H4 (cell line): ENCODE measurements around the gene PRPF6. TPM values are rescaled to one million over a fixed set of nuclear protein-coding genes. Genes with fewer than 3 reads are reported as not detected.
A peak's percentile ranks its signal among the peaks of the same experiment; 100 is the strongest.

Experiments used
- DNase-seq: peaks from one replicate; pipeline ENCODE4 v3.0.0-alpha.2; 2015; ENCODE audit warnings: low spot score
- total RNA-seq: library from RNA; depleted of rRNA; stranded (reverse); fragments of >200 nt; shearing (Covaris generic); gene quantifications from 2 replicates; pipeline ENCODE4 v1.2.3, GENCODE V29; 2014

The PRPF6 gene
- total RNA-seq, 1 experiment from 2014 or later, result 36.5 TPM

DNA sequence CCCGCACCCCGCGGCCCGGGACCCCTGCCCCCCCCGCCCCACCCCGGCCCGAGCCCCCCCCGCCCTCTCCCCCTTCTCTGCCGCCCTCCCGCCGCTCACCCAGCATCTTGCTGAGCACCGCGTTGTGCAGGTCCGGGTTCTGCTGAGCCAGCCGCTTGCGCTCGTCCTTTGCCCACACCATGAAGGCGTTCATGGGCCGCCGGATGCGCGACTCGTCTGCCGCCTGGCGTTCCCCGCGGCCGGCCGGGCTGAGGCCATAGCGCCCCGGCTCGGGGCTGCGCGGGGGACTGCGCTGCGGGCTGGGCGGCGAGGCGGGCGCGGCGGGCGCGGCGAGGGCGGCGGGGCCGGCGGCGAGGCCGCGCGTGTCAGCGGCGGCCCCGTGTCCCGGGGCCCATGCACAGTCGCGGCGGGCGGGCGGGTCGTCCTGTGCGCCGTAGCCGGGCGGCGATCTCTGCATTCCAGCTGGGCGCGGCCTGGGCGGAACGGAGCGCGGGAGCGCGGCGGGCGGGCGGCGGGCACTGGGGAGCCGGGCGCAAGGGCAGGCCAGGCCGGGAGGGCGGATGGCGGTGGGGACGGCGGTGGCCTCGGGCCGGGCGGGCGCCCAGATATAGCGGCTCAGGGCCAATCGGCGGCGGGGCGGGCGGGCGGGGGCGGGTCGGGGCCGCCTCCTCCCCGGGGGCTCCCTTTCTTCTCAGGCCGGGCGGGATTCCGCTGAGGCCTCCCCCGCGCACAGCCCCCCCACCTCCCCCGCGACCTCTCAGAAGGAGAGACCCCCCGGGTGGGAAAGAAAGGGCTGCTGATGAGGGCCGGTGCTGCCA is 68.3 kb downstream of the PRPF6 start, which contains the start of gene SOX18:
Gene SOX18 (minus strand): TSS at position 580 of the 818 bp plus-strand sequence. CDS start 123 bp downstream, at position 457.
- DNase-seq, result no peak

DNA sequence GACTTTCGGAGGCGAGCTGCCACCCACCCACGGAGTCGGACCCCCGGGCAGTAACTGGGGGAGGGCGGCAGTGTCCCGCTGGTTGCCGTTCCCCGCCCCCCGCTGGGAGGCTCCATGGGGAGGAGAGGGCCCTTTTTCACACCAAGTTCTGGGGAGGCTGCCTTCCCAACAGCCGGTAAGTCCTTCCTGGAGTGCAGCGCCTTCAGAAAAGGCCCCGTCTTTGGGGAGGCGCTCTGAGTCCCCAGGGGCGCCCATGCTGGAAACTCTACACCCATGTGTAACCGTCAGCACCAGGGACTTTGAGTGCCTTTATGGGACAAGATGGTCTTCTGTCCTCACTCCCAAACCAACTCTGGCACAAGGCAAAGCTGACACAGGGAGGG is 68.9 kb downstream of the PRPF6 start:
- no peak for DNase-seq

DNA sequence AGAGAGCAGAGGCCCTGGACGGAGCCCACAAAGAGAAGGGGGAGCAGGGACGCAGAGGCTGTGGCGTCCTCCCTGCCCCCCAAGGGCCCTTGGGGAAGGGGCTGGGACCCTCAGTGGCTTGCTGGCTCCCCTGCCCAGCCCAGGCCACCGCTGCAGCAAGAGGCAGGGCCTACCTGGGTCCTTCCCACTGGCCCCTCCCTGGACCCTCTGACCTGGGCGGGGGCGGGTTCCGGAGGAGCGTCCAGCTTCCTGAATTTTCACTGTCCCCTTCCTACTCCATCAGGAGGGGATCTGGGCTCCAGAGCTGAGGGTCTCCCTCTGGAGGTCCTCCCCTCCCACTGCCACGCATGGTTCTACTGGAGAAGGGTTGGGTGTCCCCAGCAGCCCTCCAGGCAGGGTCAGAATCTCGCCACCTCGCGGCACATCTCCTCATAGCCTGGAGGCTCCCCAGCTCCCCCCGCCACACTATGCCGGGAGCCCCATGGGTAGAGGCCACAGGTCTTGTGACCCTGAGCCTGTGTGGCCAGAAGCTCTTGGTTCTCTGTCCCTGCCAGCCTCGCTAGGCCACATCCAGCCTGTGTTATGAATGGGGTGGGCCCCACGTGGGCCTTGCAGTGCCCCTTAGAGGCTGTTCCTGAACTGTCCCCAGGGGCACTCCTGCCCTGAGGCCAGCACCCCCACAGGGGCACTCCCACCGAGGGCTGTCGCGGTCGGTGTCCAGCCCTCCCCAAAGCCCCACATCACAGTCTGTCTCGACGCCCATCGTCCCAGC is 69.5 kb downstream of the PRPF6 start:
- no peak for DNase-seq

DNA sequence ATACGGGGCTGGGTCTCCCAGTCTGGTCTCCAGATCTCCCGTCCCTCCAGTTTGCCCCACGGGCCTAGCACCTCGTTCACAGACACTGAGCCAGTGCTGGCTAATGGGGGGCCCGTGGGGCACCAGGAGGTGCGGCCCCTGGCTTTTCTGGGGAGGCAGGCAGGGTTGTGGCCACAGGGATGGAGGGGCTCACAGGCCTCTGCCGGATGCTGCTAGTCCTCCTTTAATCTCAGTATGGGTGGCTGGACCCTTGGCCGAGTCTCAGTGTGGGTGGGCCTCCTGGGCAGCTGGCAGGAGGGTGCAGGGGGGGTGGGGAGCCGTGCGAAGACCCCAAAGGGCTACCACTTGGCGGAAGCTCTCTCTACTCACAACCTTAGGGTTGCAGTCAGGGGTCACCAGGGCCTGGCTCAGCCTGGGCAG is 70.1 kb downstream of the PRPF6 start:
- DNase-seq, result no peak

DNA sequence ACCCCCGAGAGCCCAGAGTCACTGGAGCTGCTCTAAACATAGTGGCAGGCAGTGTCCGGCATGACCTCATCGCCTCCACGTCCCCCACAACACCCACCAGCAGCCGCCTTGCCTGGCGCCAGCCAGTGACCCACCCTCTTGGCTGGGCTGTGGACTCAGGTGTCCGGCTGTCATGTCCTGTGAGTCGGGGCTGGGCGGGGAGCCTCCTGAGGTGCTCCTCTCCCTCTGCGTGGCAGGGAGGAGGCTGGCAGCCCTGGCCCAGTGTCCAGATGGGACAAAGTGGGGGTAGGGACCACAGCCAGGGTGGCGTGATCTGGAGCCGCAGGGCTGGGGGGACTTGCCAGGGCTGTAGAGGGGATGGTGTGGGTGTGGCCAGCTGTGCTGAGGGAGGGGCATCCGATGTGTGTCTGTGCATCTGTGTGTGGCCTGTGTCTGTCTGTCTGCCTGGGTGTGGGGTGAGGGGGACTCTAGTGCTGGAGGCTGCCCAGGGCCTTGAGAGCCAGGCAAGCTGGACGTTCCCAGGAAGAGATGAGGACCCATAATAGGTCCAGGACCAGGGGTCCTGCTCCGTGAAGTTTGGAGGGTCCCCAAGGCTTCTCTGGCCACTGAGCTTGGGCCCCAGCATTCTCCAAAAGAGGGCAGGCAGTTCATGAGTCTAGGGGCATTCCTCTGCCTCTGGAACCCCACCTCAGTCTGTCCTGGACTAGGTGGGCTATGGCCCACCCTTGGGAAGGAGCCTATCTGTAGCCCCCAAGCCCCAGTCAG is 70.8 kb downstream of the PRPF6 start:
- no peak for DNase-seq

DNA sequence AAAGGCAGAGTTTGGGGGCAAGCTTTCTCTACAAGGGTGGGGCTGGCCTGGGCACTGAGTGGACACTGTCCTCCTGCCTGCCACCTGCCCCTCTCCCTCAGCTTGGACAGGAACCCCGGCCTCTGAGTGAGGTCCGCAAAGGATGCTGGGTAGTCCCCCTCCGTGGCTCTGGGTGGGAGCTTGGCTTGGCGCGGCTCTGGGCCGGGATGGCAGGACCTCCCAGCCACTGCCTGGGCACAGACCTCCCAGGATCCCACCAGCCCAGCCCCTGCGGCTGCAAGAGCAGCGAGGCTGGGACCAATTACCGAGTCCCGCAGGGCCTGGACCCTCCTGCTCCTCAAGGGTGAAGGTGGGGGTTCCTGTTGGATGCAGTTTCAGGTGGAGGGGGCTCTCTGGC is 71.4 kb downstream of the PRPF6 start:
- no peak for DNase-seq

DNA sequence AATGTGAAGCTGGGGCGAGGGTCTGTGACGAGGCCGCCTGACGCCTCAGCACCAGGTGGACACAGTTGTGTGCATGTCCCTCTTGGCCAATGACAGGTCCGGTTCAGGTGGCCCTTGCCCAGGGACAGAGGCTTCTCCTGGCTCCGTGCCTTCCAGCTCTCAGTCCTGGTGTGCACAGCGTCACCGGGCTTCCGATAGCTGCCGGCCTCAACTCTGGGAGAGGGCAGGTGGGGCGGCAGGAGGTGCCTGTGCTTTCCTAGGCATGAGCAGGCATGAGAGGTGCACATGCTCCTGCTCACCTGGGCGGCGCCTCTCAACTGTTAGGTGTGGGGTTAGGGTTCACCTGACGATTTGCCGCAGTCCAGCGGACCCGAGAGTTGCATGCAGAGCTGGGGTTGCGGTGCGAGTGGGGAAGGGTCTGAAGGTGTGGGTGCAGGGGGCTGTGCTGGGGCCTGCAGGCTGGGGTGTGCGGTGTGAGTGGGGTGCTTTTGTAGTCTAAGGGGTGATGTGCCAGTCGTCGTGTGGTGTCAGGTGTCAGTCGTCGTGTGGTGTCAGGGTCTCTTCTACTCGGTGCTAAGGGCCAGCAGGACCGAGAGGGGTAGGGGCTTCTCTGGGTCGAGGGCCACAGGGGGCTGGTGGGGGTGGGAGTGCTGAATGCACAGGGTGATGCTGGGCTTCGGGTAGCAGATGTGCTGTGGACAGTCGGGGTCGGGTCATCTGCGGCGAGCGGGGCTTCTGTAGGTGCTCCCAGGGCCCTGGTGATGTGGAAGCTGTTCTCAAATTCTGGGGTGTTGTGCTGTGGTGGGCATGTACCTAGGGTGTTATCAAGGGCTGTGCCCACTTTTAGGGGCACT is 72.3 kb downstream of the PRPF6 start:
- DNase-seq, result no peak

DNA sequence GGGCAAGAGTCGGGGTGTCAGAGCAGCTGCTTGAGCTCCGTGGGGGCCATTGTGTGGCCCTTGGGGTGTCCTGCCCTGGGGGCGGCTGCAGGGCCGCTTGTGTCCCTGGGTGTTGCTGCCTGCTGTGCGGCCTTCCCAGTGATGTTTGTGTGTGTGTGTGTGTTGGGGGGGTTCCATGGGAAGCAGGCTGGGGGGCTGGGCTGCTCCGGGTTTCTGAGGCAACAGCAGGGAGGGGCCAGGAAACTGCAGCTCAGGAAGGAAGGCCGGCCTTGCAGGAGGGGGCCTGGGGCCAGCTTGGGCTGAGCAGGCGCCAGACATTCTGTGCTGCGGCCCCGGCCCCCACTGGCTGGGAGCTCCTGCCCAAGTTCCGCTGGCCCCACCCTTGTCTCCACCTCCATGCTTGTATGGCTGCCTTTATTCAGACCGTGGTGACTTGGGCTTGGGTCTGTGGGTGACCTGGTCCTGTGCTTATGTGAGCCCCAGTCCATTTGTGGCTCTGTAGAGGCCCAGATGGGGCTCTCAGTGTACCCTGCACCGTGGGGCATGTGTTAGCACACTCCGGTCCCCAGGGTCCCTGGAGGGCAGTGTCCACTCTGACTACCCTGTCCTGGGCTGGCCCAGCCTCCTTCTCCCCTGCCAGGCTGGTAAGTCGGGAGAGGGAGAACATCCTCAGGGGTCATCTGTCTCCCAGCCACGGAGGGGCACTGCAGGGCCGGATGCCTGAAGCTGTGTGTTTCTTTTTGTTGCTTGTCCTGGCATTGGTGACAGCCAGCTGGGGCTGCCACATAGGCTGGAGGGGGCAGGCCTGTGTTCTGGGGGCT is 73.1 kb downstream of the PRPF6 start:
- DNase-seq, result peak; percentile 45

DNA sequence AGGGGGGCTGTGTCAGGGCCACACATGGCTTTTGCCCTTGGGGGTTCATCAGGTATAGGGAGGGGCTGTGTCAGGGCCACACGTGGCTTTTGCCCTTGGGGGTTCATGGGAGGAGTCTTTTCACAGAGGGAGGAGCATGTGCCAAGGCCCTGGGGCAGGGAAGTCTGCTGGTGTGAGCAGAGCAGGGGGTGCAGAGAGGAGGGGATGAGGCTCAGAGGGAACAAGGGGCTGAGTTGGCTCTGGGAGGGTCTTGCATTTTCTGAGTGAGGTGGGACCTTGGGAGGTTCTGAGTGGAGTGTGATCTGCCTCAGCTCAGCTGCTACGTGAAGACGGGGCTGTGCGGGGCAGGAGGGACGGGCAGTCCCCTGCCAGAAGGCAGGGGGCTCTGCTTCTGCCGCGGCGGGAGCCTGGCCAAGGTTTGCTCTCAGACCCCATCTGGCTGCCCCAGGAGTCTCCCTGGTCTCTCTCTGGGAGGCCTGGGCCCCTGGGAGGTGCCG is 74.5 kb downstream of the PRPF6 start:
- no peak for DNase-seq

DNA sequence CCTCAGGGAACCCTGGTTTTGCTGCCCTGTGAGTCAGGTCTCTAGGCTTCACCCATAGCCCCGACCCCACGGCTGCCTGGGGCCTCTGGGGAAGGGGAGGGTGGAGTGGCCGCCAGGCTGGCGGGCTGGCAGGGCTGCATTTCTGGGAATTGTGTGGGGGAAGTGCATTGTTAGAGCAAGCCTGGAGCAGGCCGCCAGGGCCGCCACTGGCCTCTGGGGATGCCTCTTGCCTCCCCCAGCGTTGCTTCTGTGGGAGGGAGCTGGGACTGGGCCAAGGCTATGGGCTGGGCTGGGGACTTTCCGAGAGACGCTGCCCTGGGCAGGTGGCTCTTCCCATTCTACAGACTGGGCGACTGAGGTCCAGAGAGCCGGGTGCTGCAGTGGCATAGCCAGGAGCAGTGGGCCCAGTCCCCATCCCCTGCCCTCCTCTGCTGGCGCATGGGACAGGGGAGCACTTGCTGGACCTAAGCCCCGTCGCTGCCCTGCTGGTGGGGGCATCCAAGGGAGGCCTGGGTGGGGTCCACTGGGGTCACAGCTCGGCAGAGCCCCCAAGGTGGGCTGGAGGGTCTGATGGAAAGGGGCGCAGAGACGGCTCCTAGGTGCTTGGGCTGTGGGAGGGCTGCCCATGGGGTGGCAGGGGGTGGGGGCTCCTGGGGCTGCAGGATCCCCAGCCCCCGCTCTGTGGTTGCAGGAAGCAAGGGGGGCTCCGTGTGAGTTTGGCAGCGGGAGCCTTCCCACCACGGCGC is 75.1 kb downstream of the PRPF6 start:
- DNase-seq, result peak; percentile 62

DNA sequence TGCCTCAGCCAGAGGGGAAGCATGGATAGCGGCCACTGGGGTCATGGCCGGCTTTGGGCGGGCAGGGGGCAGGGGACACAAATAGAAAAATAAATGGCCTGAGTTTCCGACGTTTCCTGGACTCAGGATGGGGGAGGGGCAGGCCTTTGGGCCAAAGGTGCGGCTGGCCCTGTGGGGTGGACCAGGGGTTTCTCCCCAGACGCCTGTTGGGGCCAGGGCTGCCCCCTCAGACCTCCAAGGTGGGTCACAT is 75.6 kb downstream of the PRPF6 start:
- DNase-seq, result no peak

DNA sequence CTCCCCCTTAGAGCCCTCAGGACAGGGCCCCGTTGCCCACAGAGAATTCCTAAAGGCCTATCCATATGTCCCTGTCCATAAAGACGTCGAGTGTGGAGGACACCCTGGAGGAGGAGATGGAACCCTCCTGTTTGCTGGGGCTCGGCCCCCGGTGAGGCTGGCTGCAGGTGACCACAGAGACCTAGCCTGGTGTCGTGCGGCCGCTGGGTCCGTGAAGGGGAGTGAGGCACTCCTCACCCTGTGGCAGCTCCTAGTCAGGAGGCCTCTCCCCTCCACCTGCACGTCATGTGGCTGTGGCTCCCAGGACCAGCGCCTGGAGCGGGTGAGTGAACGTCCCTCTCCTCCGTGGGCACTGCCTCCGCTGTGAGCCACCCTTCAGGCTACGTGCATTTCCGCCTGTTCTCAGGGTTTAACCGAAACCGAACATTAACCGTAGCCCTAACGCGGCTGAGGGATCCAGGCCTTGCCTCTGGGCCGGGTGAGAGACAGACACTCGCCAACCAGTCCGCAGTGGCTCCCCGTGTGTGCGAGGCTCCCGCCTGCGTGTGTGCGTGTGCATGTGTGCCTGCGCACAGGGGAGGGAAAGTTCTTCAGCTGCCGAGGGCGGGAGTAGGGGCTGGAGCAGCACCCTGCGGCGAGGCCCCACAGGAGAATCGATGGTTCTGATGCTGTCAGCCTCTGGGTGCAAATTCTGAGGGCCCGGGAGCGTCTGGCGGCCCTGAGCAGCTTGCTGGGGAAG is 76.1 kb downstream of the PRPF6 start:
- no peak for DNase-seq

DNA sequence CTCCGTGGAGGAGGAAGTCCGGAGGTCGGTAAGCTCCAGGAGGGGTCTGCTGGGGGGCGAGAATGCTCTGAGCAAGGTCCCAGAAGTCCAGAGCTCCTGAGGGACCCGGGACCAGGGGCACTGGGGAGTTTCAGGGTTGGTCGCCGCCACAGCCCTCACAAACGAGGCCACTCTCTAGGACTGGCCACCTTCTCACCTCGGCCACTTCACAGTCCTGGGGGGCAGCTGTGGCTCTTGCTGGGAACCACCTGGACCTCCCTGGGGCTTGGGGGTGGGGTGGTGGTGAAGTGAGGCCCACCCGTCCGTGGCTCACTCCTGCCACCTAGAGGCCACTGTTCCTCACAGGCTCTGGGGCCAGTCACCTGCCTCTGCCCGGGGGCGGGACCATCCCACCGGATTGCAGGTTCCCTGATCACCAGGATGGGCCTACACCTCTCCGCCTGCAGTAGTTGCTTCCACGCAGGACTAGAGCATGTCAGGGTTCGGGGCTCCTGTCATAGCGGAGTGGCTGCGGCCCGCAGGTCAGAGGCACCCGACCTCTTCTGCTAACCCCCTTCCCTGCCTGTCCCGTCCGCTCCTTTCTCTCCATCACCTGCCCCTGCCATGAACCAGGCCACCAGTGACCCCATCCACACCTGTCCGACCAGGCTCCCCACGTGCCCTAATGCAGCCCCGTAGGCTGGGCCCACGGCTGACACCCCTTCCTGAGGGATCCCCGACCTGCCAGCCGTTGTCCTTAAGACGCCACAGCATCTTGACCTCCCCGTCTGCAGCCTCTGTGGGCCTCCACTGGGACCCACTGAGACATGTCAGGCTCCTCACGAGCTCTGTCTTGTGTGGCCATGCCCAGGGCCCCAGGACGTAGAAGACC is 76.9 kb downstream of the PRPF6 start:
- peak; percentile 59 for DNase-seq

DNA sequence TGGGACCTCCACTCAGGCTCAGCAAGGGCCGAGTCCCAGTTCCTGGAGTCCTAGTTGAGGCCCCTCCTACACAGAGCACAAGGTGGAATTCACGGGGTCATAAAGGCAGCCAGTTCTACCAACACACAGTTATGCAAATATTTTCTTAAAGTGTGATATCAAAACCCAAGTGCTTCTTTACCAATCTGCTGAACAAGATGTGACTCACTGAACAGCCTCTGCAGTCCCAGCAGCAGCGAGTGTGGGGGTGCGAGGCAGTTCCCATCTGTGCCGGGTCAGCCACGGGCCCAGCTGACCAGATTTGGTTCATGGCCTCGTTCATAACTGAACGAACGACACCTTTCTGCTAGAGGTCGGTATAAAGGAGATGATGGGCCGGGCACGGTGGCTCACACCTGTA is 77.6 kb downstream of the PRPF6 start:
- no peak for DNase-seq

DNA sequence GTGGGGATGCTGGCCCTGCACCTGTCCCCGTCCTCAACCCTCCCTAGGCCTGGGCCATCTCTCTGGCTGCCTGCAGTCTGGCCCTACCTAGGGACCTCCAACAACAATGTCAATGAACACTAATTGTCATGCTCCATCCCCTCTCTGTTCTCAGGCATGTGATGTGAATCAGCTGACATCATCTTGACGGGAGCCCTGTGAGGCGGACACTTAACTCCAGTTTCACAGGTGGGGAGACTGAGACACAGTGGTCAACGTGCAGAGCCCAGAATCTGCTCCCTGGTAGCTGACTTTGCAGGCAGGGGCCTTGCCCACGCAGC is 81.3 kb downstream of the PRPF6 start:
- DNase-seq, result no peak

DNA sequence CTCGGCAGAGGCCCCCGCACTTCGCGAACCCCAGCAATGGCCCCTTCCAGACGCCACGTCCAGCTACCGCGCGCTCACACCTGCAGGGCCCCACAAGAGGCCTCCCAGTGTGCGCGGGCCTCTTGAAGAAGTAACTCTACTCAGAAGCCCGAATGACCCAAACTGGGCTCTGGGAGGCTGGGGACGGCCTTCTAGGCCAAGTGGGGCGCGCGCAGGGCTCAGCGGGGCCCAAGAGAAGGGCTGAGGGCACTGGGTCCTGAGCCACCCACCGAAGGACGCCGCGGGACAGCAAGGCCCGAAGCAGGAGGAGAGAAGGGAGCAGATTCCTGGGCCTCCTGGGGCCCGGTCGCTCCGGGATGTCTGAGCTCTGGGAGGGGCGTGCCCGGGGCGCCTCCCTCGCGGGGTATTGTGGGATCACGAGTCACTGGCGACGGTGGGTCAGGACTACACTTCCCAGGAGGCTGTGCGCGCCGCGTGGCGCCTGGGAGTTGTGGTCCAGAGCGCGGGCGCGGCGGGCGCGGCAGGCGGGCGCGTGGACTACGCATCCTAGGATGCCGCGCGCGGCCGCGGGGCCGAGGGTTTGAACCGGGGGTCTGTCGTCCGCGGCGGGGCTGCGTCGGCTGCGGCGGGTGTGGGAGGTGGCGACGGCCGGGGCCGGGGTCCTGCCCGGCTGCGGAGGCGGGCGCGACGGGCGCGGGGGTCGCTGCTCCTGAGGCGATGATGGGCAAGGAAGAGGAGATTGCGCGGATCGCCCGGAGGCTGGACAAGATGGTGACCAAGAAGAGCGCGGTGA is 81.9 kb downstream of the PRPF6 start, which contains the start of gene TCEA2:
Gene TCEA2 (plus strand): TSS at position 603 of the 793 bp plus-strand sequence. CDS start 115 bp downstream, at position 718.
- peak; percentile 93 for DNase-seq
